HL-60 (cell line): ENCODE results near the gene NOTCH2.

Source experiments
- DNase-seq, 2 experiments: peaks; one replicate each; pipeline ENCODE4 v3.0.0-alpha.2; 2010 to 2020; ENCODE audit warnings: low read depth in 1 of 2, low spot score in 1 of 2
- H3K27ac ChIP-seq: fragments of 250-450 bp; sonication (Bioruptor Pico); replicated peaks from 2 replicates; pipeline ENCODE4 v1.5.1; 2020; ENCODE audit warnings: mild to moderate bottlenecking, moderate library complexity
- H3K27me3 ChIP-seq: fragments of 250-450 bp; sonication (Bioruptor Pico); 2 replicates; pipeline ENCODE4 v1.5.1; 2021; ENCODE audit warnings: mild to moderate bottlenecking, moderate library complexity; ENCODE audit not compliant: insufficient read depth, poor library complexity, severe bottlenecking
- H3K4me3 ChIP-seq: replicated peaks from 2 replicates; pipeline ENCODE4 v1.5.1; 2011; ENCODE audit warnings: mild to moderate bottlenecking, control low read depth, low read length; ENCODE audit not compliant: insufficient read depth
- CTCF ChIP-seq: IDR thresholded peaks from one replicate; pipeline ENCODE4 v1.5.1; 2011; ENCODE audit warnings: low read length, control low read depth, inconsistent platforms; ENCODE audit not compliant: insufficient read depth
- GABPA ChIP-seq: IDR thresholded peaks from 2 replicates; pipeline ENCODE4 v1.6.1; 2012; ENCODE audit warnings: low read depth
- POLR2AphosphoS5 ChIP-seq: IDR thresholded peaks from 2 replicates; pipeline ENCODE4 v1.6.1; 2012; ENCODE audit warnings: low read depth
- REST ChIP-seq: IDR thresholded peaks from 2 replicates; pipeline ENCODE4 v1.6.1; 2012; ENCODE audit warnings: low read depth; ENCODE audit not compliant: insufficient replicate concordance
- SPI1 ChIP-seq: IDR thresholded peaks from 2 replicates; pipeline ENCODE4 v1.6.1; 2012; ENCODE audit warnings: low read depth, mild to moderate bottlenecking, borderline replicate concordance

The NOTCH2 gene

DNA sequence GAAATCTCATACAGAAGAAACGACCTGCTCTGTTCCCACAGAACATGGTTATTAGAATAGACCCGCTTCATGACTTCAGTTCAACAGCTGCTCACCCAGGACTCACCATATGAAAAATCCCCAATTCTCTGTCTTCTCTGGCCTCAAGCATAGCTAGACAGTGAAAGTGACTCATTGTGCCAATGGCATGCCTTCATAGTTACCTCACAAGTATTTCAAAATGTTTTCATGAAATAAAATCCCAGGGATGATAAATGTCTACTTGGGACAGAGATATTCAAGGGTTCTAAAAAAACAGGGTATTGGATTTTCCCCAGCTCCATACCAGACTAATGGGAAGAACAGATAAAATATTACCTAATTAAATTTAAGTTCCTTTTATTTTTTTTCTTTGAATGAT lies 82.3 kb downstream of the NOTCH2 start:
- Histone ChIP-seq H3K27me3 (no peaks in the 10 kb centered on the region), H3K27ac (no peak overlapping the region), H3K4me3 (no peak overlapping the region)
- DNase-seq = no peak
- TF ChIP-seq POLR2AphosphoS5 = no peak

- Histone ChIP-seq H3K4me3 (no peak overlapping the region), H3K27ac (no peak overlapping the region), H3K27me3 (no peaks in the 10 kb centered on the region)
- TF ChIP-seq CTCF (no peak), SPI1 (no peak), POLR2AphosphoS5 (no peak), GABPA (no peak), REST (no peak)
- no peak for DNase-seq
Measured at GRCh38 chr1:119986007-119986497, 83.4 kb downstream of the NOTCH2 start.

- no peak for TF ChIP-seq SPI1
- no peak for TF ChIP-seq REST
- TF ChIP-seq GABPA = no peak
- TF ChIP-seq CTCF = no peak
- no peak for TF ChIP-seq POLR2AphosphoS5
- no peaks in the 10 kb centered on the region for H3K27me3 ChIP-seq
- DNase-seq = no peak
- no peak overlapping the region for H3K27ac ChIP-seq
- H3K4me3 ChIP-seq = no peak overlapping the region
Measured at GRCh38 chr1:119984771-119985170, 84.7 kb downstream of the NOTCH2 start.

DNA sequence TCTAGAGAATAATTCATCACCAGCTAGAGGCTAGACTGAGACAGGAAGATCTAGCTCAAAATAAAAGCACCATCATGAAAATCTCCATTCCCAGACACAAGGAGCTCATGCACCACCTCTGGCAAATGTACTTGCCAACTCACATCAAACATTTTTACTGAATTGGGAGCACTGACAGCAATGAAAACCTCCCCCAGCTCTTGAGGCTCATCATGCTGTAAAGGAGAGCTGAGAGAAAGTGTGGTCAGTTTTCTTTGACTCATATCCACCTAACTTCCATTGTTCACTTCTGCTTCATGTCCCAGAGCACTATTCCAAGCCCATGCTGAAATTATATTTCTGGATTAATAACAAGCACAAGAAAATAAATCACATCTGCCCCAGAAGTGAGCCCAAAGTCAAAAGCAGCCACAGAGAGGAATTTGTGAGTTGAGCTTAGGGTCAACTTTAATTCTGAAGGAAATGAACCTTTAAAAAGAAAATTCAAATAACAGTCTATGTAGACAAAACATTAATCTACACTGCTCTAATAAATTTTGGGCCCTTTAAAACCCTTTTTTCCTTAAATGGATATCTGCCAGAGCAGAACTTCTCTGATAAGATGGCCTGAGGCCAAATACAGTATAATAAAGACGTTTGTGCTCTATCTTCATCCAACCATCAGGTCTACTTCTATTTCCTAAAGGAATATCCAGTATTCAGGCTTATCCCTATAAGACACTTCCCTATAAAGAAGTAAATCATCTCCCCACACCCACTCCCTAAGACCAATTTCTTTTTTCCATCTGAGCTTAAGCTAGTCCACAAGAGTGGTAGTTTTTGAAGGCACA lies 87.3 kb downstream of the NOTCH2 start:
- H3K27ac ChIP-seq = no peak overlapping the region

More for the DNA sequence above, 87.3 kb downstream of the NOTCH2 start:
- Histone ChIP-seq H3K27me3 (no peaks in the 10 kb centered on the region), H3K4me3 (no peak overlapping the region)
- no peak for DNase-seq
- no peak for TF ChIP-seq GABPA
- no peak for TF ChIP-seq CTCF
- TF ChIP-seq REST = no peak
- TF ChIP-seq SPI1 = no peak
- TF ChIP-seq POLR2AphosphoS5 = no peak
